Activated naive CD4-positive, alpha-beta T cell treated with anti-CD3 and anti-CD28 coated beads, Interleukin-2, amount 50 U/mL, for 16 hours (primary cell): ENCODE measurements around the gene NT5DC1.

ENCODE experiments used
- DNase-seq: peaks from one replicate; pipeline ENCODE4 v3.0.0-alpha.2; 2020

The NT5DC1 gene

GRCh38 chr6:116100419-116101301, at the start of gene NT5DC1:
Gene NT5DC1, plus strand, starts transcription at chr6:116100853. Its CDS starts 78 bp downstream, at chr6:116100931.
- peak; percentile 89 for DNase-seq

DNA sequence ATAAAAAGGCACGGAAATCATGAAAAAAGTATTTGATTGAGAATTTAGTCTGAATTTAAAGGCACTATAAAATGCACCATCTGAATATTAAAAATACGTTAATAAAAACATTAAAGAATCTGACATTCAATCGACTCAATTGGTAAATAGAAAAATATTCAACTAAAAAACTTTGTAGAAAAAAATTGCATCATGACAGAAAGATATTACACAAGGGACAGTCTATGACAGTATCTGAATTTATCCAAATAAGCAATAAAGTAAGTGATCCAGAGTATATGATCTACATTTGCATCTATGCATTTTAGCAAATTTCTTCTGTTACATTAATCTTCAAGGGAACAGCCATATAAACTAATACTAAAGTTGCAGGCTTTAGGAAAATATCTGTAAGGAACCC, 49.4 kb upstream of the NT5DC1 start:
- DNase-seq = no peak

DNA sequence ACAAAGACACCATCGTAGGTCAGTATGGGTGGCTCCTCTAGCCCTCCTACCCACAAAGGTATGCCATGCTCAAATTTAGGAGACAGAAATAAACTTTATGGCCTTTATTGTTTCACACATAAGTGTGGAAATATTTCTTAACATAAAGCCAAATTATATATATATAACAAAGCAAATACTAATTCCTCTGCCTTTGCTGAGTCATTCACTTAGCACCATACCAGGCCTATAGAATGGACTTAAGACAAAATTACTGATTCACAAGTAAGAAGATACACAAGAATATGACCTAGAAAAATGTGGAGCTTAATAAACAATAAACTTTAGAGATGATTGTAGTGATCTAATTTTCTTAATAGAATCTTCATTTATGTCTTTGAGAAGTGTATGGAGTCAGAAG, 45.1 kb upstream of the NT5DC1 start:
- DNase-seq = no peak

DNA sequence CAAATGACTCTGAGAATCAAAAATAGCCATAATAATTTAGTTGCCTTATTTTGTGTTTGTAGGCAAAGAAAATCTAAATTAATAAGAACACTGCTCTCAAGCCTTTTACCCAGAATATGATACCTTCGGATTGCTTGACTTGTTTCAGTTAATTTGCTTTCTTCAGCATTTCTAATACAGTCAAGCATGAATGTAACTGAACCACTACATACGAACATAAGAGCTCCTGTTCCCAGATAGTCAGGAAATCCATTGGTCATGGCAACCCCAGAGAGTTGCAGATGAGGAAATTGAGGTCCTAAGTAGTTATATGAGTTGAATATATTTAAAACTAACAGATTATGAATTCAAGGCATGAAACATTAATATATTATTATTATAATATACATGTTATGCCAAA, 42.9 kb upstream of the NT5DC1 start:
- DNase-seq = no peak

DNA sequence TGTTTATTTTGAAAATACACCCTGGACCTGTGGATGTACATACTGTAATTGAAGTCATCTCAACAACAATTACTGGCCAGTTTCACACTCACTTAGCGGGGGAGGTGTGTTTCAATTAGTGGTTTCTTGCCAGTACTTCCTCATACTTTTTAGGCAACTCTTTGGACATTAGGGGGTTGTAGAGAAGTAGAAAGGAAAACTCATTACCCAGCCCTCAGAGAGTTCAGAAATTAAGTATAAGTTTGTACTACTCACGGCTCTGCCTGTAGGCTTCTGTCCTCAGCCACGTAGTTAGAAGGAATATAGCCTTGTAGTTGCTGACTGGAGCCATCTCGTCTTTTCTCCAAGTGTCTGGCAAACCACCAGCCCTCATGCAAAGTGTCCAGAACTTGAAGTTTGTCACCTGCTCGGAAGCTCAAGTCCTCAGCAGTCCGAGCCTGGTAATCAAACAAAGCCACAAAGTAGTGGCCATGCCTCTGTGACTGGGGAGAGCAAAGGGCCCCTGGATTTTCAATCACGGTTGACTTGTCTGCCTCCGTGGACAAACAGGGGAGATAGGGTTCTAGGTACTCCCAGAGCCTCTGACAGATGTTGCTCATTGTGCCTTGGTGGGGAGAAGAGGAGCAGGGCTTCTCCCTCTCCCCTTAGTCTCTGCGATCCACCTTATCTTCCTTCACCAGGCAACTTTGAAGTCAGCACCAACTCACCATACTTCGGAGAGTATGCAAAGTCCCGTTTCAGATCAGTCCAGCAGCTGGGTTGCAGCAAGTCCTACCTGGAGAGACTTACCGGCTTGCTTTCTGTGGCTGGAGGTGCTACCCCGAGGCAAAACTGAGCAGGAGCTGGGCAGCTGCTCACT, 40.7 kb upstream of the NT5DC1 start:
- DNase-seq = no peak

- no peak for DNase-seq
Measured at GRCh38 chr6:116060572-116061283, 39.9 kb upstream of the NT5DC1 start, which contains the start of gene FRK. Gene FRK, minus strand, starts transcription at chr6:116060891. Its CDS starts 580 bp downstream, at chr6:116060311.

DNA sequence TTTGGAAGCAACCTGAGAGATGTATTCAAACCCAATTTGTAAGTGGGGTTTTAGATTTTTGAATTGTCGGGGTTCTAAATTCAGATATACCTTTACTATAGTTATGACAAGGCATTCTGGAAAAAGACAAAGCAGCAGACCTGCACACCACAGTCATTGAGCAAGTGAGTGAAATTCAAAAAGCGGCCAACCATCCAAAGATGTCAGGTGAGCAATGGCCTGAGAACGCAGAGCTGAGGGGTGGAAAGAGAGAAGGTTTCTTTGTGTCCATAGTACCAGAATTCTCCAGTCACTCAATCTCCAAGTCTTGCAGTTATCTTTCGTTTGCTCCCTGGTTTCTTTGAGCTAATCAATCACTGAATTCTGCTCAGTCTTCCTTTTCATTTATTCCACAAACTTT, 38.2 kb upstream of the NT5DC1 start:
- no peak for DNase-seq

DNA sequence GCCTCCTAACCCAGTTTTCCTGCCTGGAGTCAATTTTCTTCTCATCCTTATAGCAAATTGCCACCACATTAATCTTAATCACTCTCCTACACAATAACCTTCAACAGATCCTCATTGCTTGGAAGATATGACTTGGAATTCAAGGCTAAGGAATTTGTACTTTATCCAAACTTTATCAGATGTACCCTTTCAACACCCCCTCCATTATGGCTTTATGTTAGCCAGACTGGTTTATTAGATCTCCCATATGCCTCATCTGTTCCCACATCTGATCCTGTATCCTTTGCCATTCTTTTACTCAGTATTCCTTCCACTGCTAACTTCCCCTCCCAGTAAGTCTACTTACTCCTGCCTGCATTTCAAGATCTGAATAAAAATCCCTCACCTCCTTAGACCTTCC, 36.0 kb upstream of the NT5DC1 start:
- no peak for DNase-seq

DNA sequence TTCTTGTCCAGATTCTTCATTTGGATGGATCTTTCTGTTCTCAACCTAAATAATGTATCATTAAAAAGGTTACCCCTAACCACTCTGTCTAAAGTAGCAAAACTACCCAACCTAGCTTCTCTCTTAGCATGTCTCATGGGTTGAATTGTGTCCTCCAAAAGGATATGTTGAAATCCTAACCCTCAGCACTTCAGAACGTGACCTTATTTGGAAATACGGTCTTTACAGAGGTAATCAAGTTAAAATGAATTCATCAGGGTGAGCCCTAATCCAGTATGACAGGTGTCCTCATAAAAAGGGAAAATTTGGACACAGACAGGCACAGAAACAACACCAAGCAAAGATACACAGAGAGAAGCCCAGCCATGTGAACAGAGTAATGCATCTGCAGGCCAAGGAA, 33.9 kb upstream of the NT5DC1 start:
- DNase-seq = no peak

- DNase-seq = no peak
Measured at GRCh38 chr6:116070101-116070500, 30.6 kb upstream of the NT5DC1 start.

DNA sequence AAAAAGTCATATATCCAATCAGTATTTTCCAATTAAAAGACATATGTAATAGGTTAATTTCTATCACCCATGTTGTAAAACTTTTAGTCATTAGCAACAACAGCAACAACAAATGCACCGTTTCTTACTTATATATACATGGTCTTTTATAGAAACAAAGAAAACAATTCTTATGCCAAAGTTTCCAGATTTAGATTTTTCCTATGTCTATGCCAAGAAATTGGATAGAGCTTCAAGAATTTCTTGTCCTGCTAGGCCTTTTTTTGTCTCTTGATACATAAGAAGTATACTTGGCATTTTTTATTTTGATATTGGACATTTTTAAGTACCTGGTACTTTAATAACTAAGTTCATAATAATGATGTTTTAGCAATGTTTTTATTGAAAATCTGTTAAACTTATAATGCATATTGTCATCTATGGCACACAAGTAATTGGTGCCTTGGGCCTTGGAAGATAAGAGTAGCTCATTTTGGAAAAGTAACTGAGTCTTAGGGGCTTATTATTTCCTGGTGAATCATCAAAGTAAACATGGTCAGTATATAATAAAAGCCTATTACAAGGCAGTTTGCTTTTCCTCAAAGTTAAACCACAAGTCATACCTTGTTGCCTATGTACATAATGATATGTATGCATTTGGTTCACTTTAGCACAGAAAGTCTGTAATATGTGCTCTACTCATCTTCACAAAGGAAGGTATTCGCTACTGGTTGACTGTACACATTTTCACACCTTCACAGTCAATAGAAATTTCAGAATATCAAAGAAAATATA, 29.9 kb upstream of the NT5DC1 start:
- DNase-seq = no peak

GRCh38 chr6:116072368-116072767, 28.3 kb upstream of the NT5DC1 start:
- no peak for DNase-seq

GRCh38 chr6:116073765-116074440, 26.8 kb upstream of the NT5DC1 start:
- no peak for DNase-seq

DNA sequence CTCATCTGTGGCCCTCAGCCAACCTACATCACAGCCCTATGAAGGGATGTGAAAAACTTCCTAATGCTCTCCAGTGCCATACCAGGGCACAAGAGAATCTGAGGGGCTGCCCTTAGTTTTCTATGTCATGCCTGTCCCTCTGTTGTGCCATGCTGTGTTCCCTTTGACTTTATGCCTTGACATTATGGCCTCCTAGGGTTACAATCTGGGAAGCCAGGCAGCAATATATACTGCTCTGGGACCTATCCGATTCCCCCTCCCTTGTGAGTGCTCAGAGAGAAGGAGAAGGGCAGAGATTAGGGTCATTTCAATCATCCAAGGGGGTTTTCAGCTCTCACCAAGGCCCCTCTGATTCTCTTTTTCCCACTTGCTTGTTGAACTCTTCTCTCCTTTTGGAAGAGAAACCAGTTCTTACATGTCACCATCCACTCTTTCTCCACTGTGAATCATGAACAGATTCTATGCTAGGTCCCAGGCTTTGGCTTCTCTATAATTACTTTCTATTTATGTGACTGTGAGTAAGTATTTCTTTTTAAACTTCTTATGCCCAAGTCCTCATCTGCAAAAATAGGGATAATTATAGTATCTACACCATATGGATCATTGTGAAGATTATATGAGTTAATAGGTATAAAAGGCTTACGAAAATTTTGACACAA, 25.8 kb upstream of the NT5DC1 start:
- DNase-seq = no peak

- DNase-seq = no peak
Measured at GRCh38 chr6:116078522-116078921, 22.1 kb upstream of the NT5DC1 start.

- DNase-seq = no peak
Measured at GRCh38 chr6:116078945-116079344, 21.7 kb upstream of the NT5DC1 start.

DNA sequence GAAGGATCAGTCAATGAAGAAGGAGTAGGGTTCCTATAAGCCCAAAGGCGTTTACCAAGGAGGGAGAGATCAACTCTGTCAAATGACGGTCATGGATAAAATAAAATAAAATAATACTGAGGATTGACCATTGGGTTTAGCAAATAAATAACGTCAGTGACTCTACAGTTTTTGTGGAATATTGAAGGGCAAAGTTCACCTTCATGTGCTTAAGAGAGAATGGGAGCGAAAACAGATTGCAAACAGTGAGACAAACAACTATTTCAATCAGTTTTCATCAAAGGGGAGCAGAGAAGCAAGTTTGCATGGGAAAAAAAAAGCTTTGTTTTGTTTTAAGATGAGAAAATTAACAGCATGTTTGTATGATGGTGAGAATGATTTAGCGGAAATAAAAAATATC, 17.6 kb upstream of the NT5DC1 start:
- DNase-seq = no peak

- DNase-seq = no peak
Measured at GRCh38 chr6:116084284-116084683, 16.4 kb upstream of the NT5DC1 start.

- DNase-seq = no peak
Measured at GRCh38 chr6:116087437-116088027, 13.1 kb upstream of the NT5DC1 start.

DNA sequence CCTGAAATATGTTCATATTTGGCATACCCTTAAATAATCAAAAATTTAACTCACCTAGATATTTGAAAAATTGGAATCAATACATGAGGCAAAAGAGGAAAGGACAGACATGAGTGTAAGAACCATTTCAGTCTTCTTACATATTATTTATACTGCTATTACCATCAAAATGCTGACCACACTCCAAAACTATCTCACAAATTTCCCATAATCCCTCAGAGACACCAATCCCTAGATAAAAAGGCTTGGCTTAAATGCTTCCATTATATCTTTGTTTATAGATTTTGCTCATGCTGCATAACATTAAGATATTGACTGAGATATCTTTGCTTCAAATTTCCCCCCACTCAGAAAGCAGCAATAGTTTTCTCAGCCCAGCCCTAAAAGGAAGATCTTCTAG, 11.7 kb upstream of the NT5DC1 start:
- no peak for DNase-seq

GRCh38 chr6:116090251-116090650, 10.4 kb upstream of the NT5DC1 start:
- no peak for DNase-seq
